ENCODE measurements around the gene KISS1. TPM values are rescaled to one million over a fixed set of nuclear protein-coding genes. Genes with fewer than 3 reads are reported as not detected.

KISS1 gene
- total RNA-seq, 1 experiment from 2014 or later, result 0.35 TPM

DNA sequence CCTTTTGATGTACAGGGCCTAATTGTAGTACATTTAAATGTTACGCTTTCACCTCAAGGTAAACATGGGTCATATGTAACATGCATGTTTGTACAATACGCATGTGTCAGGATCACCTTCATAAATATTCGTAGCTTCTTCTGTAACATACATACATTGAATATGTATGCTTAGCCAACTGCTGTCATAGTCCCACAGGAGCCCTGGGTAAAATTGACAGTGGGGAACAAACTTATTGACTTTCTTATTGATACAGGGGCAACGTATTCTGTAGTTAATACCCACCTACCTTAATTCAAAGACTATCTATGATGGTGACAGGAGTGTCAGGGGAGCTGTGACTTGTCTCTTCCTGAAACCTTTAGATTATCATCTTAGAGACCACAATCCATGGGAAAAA, 26.4 kb downstream of the KISS1 start:
- Mint-ChIP-seq H3K4me3 (no peak overlapping the region), H3K9me3 (peaks cover 46% of the 10 kb centered on the region), H3K27ac (no peak overlapping the region), H3K27me3 (ENCODE audit: low read depth) (peaks cover 29% of the 10 kb centered on the region), H3K4me1 (no peaks in the 10 kb centered on the region), H3K36me3 (peaks cover 25% of the 10 kb centered on the region)
- no peak for TF ChIP-seq FOXJ3 (CRISPR knock-in tag; IDR thresholded peaks at IDR 0.05; ENCODE audit: borderline replicate concordance)
- TF ChIP-seq, protein P1, sequence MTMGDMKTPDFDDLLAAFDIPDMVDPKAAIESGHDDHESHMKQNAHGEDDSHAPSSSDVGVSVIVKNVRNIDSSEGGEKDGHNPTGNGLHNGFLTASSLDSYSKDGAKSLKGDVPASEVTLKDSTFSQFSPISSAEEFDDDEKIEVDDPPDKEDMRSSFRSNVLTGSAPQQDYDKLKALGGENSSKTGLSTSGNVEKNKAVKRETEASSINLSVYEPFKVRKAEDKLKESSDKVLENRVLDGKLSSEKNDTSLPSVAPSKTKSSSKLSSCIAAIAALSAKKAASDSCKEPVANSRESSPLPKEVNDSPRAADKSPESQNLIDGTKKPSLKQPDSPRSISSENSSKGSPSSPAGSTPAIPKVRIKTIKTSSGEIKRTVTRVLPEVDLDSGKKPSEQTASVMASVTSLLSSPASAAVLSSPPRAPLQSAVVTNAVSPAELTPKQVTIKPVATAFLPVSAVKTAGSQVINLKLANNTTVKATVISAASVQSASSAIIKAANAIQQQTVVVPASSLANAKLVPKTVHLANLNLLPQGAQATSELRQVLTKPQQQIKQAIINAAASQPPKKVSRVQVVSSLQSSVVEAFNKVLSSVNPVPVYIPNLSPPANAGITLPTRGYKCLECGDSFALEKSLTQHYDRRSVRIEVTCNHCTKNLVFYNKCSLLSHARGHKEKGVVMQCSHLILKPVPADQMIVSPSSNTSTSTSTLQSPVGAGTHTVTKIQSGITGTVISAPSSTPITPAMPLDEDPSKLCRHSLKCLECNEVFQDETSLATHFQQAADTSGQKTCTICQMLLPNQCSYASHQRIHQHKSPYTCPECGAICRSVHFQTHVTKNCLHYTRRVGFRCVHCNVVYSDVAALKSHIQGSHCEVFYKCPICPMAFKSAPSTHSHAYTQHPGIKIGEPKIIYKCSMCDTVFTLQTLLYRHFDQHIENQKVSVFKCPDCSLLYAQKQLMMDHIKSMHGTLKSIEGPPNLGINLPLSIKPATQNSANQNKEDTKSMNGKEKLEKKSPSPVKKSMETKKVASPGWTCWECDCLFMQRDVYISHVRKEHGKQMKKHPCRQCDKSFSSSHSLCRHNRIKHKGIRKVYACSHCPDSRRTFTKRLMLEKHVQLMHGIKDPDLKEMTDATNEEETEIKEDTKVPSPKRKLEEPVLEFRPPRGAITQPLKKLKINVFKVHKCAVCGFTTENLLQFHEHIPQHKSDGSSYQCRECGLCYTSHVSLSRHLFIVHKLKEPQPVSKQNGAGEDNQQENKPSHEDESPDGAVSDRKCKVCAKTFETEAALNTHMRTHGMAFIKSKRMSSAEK (CRISPR knock-in tag; IDR thresholded peaks at IDR 0.05; ENCODE audit: borderline replicate concordance), result no peak
- TF ChIP-seq MXD4 (CRISPR knock-in tag; IDR thresholded peaks at IDR 0.05; ENCODE audit: borderline replicate concordance), result no peak
- no peak for TF ChIP-seq ETV6 (CRISPR knock-in tag; IDR thresholded peaks at IDR 0.05)
- TF ChIP-seq, protein P2, sequence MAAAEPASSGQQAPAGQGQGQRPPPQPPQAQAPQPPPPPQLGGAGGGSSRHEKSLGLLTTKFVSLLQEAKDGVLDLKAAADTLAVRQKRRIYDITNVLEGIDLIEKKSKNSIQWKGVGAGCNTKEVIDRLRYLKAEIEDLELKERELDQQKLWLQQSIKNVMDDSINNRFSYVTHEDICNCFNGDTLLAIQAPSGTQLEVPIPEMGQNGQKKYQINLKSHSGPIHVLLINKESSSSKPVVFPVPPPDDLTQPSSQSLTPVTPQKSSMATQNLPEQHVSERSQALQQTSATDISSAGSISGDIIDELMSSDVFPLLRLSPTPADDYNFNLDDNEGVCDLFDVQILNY (CRISPR knock-in tag; IDR thresholded peaks at IDR 0.05), result no peak
- TF ChIP-seq, protein P3, sequence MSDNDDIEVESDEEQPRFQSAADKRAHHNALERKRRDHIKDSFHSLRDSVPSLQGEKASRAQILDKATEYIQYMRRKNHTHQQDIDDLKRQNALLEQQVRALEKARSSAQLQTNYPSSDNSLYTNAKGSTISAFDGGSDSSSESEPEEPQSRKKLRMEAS (CRISPR knock-in tag; IDR thresholded peaks at IDR 0.05), result no peak
- no peak for TF ChIP-seq ZNF416 (CRISPR knock-in tag; IDR thresholded peaks at IDR 0.05)
- no peak for TF ChIP-seq SOX15 (CRISPR knock-in tag; IDR thresholded peaks at IDR 0.05)
- no peak for TF ChIP-seq RORB (CRISPR knock-in tag; IDR thresholded peaks at IDR 0.05)
- no peak for TF ChIP-seq RELA (CRISPR knock-in tag; IDR thresholded peaks at IDR 0.05; ENCODE audit: borderline replicate concordance)
- TF ChIP-seq, protein P4, sequence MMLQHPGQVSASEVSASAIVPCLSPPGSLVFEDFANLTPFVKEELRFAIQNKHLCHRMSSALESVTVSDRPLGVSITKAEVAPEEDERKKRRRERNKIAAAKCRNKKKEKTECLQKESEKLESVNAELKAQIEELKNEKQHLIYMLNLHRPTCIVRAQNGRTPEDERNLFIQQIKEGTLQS (CRISPR knock-in tag; conservative IDR thresholded peaks at IDR 0.05), result no peak
- TF ChIP-seq ZNF263 (CRISPR knock-in tag; IDR thresholded peaks at IDR 0.05; ENCODE audit: low read depth), result no peak
- TF ChIP-seq, protein P5, sequence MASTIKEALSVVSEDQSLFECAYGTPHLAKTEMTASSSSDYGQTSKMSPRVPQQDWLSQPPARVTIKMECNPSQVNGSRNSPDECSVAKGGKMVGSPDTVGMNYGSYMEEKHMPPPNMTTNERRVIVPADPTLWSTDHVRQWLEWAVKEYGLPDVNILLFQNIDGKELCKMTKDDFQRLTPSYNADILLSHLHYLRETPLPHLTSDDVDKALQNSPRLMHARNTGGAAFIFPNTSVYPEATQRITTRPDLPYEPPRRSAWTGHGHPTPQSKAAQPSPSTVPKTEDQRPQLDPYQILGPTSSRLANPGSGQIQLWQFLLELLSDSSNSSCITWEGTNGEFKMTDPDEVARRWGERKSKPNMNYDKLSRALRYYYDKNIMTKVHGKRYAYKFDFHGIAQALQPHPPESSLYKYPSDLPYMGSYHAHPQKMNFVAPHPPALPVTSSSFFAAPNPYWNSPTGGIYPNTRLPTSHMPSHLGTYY (CRISPR knock-in tag; IDR thresholded peaks at IDR 0.05), result no peak
- no peak for TF ChIP-seq ZNF232 (CRISPR knock-in tag; IDR thresholded peaks at IDR 0.05)
- TF ChIP-seq, protein P6, sequence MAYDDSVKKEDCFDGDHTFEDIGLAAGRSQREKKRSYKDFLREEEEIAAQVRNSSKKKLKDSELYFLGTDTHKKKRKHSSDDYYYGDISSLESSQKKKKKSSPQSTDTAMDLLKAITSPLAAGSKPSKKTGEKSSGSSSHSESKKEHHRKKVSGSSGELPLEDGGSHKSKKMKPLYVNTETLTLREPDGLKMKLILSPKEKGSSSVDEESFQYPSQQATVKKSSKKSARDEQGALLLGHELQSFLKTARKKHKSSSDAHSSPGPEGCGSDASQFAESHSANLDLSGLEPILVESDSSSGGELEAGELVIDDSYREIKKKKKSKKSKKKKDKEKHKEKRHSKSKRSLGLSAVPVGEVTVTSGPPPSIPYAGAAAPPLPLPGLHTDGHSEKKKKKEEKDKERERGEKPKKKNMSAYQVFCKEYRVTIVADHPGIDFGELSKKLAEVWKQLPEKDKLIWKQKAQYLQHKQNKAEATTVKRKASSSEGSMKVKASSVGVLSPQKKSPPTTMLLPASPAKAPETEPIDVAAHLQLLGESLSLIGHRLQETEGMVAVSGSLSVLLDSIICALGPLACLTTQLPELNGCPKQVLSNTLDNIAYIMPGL (CRISPR knock-in tag; IDR thresholded peaks at IDR 0.05), result no peak
- no peak for TF ChIP-seq NFATC4 (CRISPR knock-in tag; IDR thresholded peaks at IDR 0.05)
- TF ChIP-seq, protein P7, sequence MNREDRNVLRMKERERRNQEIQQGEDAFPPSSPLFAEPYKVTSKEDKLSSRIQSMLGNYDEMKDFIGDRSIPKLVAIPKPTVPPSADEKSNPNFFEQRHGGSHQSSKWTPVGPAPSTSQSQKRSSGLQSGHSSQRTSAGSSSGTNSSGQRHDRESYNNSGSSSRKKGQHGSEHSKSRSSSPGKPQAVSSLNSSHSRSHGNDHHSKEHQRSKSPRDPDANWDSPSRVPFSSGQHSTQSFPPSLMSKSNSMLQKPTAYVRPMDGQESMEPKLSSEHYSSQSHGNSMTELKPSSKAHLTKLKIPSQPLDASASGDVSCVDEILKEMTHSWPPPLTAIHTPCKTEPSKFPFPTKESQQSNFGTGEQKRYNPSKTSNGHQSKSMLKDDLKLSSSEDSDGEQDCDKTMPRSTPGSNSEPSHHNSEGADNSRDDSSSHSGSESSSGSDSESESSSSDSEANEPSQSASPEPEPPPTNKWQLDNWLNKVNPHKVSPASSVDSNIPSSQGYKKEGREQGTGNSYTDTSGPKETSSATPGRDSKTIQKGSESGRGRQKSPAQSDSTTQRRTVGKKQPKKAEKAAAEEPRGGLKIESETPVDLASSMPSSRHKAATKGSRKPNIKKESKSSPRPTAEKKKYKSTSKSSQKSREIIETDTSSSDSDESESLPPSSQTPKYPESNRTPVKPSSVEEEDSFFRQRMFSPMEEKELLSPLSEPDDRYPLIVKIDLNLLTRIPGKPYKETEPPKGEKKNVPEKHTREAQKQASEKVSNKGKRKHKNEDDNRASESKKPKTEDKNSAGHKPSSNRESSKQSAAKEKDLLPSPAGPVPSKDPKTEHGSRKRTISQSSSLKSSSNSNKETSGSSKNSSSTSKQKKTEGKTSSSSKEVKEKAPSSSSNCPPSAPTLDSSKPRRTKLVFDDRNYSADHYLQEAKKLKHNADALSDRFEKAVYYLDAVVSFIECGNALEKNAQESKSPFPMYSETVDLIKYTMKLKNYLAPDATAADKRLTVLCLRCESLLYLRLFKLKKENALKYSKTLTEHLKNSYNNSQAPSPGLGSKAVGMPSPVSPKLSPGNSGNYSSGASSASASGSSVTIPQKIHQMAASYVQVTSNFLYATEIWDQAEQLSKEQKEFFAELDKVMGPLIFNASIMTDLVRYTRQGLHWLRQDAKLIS (CRISPR knock-in tag; IDR thresholded peaks at IDR 0.05; ENCODE audit: borderline replicate concordance), result no peak
- no peak for TF ChIP-seq ZBTB21 (CRISPR knock-in tag; IDR thresholded peaks at IDR 0.05; ENCODE audit: borderline replicate concordance)
- ATAC-seq (no peak), DNase-seq (ENCODE audit: low spot score) (no peak)
- ChIA-PET POLR2A (no interaction called here), CTCF (no interaction called here)
